H4 (cell line): ENCODE data around the gene HIRIP3. TPM values are rescaled to one million over a fixed set of nuclear protein-coding genes. Genes with fewer than 3 reads are reported as not detected.
"Not testable (repeated sequence)": the region's sequence is repeated elsewhere in the genome, so short reads cannot be mapped to it uniquely, and the experiment has no call there.

ENCODE experiments used
- DNase-seq: peaks from one replicate; pipeline ENCODE4 v3.0.0-alpha.2; 2015; ENCODE audit warnings: low spot score
- total RNA-seq: library from RNA; depleted of rRNA; stranded (reverse); fragments of >200 nt; shearing (Covaris generic); gene quantifications from 2 replicates; pipeline ENCODE4 v1.2.3, GENCODE V29; 2014; rRNA removed

The HIRIP3 gene
- total RNA-seq = 18.2 and 24.8 TPM in 2 replicates

- peak; percentile 70 for DNase-seq
Observed at GRCh38 chr16:29995324-29995910, at the start of gene HIRIP3. HIRIP3 (minus strand) TSS chr16:29995617; CDS start chr16:29995605, 12 bp downstream.

- DNase-seq = no peak
Observed at GRCh38 chr16:30041841-30042240, 46.4 kb upstream of the HIRIP3 start.

- DNase-seq = not testable (repeated sequence)
Observed at GRCh38 chr16:30040690-30041089, 45.3 kb upstream of the HIRIP3 start.

- no peak for DNase-seq
Observed at GRCh38 chr16:30040221-30040620, 44.8 kb upstream of the HIRIP3 start.

- no peak for DNase-seq
Observed at GRCh38 chr16:30033270-30033669, 37.9 kb upstream of the HIRIP3 start.

- DNase-seq = peak; percentile 60
Observed at GRCh38 chr16:30032083-30032819, 36.8 kb upstream of the HIRIP3 start.

GRCh38 chr16:30031477-30031918, 36.1 kb upstream of the HIRIP3 start:
- DNase-seq = no peak

- no peak for DNase-seq
Observed at GRCh38 chr16:30030841-30031413, 35.5 kb upstream of the HIRIP3 start, which contains the start of gene TLCD3B. TLCD3B (minus strand) TSS chr16:30031271; CDS start chr16:30030527, 744 bp downstream.

GRCh38 chr16:30030011-30030685, 34.7 kb upstream of the HIRIP3 start:
- DNase-seq = no peak

- DNase-seq = no peak
Observed at GRCh38 chr16:30028438-30029076, 33.1 kb upstream of the HIRIP3 start.

- DNase-seq = no peak
Observed at GRCh38 chr16:30027588-30028437, 32.4 kb upstream of the HIRIP3 start.

- no peak for DNase-seq
Observed at GRCh38 chr16:30026449-30026848, 31.0 kb upstream of the HIRIP3 start.

GRCh38 chr16:30025574-30025973, 30.2 kb upstream of the HIRIP3 start:
- DNase-seq = no peak

- no peak for DNase-seq
Observed at GRCh38 chr16:30025156-30025555, 29.7 kb upstream of the HIRIP3 start.

GRCh38 chr16:30024451-30024850, 29.0 kb upstream of the HIRIP3 start:
- no peak for DNase-seq

GRCh38 chr16:30023586-30023985, 28.2 kb upstream of the HIRIP3 start:
- no peak for DNase-seq

GRCh38 chr16:30022887-30023286, 27.5 kb upstream of the HIRIP3 start, which contains the start of gene C16orf92:
C16orf92 (plus strand) TSS chr16:30023198; CDS start chr16:30023341, 143 bp downstream.
- no peak for DNase-seq

GRCh38 chr16:30018731-30019158, 23.3 kb upstream of the HIRIP3 start:
- no peak for DNase-seq

- not testable (repeated sequence) for DNase-seq
Observed at GRCh38 chr16:30017937-30018336, 22.5 kb upstream of the HIRIP3 start.

- no peak for DNase-seq
Observed at GRCh38 chr16:30017277-30017656, 21.9 kb upstream of the HIRIP3 start.
